Fibroblast of gingiva (primary cell): ENCODE measurements around the gene PRSS38.
A peak's percentile ranks its signal among the peaks of the same experiment; 100 is the strongest.

Source experiments
- DNase-seq: peaks from one replicate; pipeline ENCODE4 v3.0.0-alpha.2; 2011; ENCODE audit warnings: low read depth

Gene PRSS38

GRCh38 chr1:227885648-227886502 lies 70.4 kb downstream of the PRSS38 start:
- DNase-seq, result no peak

GRCh38 chr1:227886503-227886961 lies 71.1 kb downstream of the PRSS38 start:
- DNase-seq, result no peak

DNA sequence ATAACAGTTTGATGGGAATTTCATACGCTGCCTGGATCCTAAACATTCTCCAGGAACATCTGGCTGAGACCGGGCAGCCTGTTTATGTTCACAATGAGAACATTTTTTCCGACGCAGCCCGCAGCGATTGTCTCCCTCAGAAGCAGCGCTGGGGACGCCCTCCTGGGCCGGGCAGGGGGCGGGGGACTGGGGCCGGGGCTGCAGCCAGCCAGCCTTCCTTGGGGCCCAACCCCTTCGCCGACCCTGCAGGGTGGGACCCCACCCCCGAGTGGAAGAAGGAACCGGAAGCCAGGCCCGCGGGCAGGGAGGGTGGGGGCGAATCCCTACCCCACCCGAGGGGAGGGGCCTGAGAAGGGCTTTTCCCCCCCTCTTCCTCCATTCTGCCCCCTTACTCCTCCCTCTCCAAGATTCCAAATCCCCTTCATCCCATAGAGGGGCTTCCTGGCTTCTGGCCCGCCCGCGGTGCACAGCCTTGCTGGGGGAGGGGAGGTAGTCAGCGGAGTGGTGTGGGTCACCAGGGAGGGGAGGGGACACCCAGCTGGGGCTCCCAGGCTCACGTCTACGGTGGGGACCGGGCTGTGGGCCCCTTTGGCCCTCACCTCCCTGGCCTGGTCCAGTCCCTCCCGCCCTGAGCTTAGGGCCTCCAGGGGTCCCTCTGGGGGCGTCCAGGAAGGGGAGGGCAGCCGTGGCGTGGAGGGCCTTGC lies 71.7 kb downstream of the PRSS38 start:
- peak; percentile 34 for DNase-seq

DNA sequence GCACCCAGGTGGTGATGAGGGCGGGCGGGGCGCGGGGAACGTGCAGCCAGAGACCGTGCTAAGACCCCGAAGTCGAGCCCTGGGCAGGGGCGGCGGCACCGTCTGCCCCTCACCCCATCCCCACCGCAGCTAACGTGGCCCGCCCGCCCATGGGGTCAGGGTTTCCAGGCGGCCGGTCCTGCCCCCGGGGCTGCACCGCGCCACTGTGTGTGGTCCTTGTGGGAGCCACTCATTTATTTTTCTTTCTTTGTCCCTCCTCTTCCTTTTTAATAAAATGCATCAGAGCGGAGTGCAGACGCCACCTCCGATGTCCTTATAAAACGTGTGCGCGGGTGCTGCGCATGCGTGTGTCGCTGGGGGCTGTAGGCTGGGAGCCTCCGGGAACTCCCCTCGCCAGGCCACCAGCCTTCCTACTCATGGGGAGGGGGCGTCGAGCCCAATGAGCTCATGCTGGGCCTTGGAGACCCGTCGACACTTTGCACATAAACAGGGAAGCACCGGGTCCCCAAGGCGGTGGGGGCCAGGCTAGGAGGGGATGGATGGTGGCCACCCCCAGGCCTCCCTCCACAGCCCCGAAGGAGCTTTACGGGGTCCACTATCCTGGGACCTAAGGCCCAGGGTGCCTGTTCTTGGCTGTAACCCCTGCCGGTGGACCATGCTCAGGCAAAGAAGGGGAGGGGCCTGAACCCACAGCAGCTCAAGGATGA lies 72.4 kb downstream of the PRSS38 start:
- no peak for DNase-seq

DNA sequence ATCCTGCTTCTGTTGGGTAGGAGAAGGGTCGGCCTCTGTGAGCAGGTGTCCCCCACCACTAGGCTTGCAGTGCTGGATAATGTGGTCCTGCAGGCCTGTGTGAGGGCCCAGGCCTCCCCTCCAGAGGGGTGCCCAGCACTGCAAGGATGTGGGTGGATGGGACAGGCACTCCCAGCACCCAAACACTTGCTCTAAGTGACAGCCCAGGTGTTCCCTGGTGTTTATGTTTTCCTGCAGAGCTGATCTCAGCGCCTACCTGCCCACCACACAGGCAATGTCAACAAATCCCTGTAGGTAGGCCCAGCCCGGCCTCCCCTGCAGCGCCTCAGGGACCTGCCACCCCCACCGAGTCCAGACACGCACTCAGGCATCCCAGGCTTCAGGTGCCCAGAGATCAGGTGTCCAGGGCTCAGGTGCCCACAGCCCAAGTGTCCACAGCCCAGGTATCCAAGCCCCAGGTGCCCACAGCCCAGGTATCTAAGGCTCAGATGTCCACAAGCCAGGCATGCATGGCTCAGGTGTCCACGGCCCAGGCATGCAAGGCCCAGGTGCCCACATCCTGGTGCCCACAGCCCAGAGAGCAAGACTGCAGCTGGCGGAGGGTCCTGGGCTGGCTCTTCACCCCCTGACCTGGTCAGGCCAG lies 73.0 kb downstream of the PRSS38 start:
- DNase-seq, result no peak

- no peak for DNase-seq
Measured at GRCh38 chr1:227889047-227889862, 73.8 kb downstream of the PRSS38 start.

DNA sequence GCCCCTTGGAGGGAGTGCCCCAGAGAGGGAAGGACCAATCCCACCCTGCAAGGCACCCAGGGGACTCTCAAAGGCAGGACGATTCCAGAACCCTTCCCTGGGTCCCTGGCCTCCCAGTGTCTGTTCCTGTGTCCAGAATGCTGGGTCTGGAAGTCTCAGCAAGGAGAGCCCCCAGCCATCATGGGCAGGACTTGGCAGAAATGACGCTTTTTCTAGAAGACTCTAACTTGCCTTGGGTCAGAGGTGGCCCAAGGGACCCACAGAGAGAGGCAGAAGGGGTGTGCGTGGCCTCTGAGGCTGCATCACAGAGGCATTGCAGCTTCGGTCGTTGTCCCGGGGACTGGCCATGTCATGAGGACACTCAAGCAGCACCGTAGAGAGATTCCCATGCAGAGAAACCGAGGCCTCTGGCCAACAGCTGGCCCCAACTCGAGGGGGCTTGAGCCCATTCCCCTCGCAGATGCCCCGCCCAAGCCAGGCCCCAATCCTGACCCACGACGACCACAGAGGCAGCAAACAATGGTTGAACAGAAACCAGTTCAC lies 74.5 kb downstream of the PRSS38 start:
- DNase-seq, result no peak

GRCh38 chr1:227890451-227891222 lies 75.2 kb downstream of the PRSS38 start:
- DNase-seq, result no peak

DNA sequence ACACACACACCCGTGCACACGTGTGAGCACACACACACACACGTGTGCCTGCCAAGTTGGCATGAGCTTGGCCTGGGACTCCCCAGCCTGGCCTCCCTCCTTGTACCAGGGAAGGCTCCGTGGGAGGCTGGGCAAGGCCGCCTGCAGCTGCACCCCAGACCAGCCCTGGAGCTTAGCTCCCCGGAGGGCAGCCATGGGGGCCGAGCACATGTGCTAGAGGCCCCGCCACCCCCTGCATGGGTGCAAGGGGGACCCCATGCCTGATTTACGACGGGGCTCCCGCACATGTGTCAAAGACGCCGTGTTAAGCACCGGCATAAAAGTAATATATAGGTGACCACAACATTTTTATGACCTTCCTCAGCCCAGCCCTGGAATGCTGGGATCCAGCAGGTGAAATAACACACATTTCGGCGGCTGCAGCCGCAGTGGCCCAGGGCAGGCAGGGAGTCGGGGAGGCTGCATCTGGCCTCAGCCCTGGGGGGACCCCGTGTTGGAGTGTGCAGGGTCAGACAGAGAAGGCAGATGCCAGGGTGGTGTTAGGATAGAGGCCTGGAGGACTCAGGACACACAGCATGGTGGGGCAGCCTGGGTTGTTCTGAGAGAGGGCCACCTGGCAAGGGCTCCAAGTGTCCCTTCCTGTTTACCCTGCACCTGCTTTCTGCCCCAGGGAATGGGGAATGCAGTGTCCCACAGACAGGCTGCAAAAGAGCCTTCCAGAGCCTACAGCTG lies 75.9 kb downstream of the PRSS38 start:
- DNase-seq, result no peak

GRCh38 chr1:227891955-227892488 lies 76.5 kb downstream of the PRSS38 start:
- no peak for DNase-seq

GRCh38 chr1:227892489-227893299 lies 77.2 kb downstream of the PRSS38 start:
- no peak for DNase-seq

DNA sequence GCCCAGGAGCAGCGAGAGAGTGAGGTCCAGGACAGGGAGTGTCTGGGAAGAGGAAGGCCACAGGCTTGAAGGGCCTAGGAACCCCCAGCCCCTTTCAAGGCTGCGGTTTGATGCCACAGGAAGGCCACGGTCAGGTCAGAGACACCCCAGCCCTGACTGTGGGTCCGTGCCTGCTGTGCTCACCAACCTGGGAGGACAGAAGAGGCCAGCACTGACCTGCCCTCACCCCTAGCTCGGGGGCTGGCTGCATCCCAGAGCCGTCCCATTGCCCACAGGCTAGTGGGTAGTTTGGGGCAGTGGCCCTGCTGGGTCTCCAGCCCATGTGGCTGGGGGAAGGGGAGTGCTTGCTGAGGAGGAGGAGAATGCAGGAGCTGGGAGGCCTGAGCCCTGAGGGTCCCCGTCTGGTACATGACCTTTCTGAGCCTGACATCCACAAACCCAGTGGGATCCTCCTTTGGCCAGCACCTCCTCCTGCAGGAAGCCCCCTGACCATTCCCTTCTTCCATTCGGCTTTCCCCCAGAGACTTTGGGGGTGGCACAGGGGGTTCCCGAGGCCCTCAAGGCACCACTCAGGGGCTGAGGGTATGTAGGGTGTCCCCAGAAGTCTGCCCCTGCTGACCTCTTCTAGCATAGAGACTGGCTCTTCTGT lies 77.9 kb downstream of the PRSS38 start:
- DNase-seq, result no peak

- no peak for DNase-seq
Measured at GRCh38 chr1:227893949-227894721, 78.7 kb downstream of the PRSS38 start.

DNA sequence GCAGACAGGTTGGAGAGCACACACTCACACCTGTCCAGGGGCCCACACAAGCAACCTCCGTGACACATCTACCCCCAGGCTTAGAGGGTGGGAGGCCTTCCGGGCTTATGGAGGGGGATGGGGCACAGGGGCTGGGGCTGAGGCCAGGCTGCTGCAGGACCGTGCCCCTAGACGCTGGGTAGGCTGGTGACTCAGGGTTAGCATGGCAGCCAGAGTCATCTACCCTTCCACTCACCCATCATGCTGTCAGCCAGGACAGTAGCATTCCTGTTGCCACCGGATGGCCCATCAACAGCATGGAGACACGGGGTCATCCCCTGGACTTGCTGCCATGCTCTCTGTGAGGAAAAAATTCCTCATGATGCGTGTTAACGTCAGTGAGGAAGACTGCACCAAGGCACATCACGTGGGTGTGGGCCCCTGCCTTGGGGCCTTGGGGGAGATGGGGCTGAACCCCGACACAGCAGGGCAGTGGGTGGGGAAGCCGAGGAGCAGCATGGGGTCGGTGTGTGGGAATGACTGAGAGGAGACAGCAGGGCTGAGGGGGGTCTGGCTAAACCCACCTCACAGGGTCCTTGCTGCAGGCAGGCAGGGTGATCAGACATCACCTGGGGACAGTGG lies 79.5 kb downstream of the PRSS38 start:
- no peak for DNase-seq
